Activated CD8-positive, alpha-beta memory T cell treated with anti-CD3 and anti-CD28 coated beads, Interleukin-2, amount 50 U/mL, for 4 hours (primary cell): Measurements from ENCODE around the gene BCL2L12.

ENCODE experiments used
- DNase-seq: peaks from one replicate; pipeline ENCODE4 v3.0.0-alpha.2; 2020

BCL2L12 gene

DNA sequence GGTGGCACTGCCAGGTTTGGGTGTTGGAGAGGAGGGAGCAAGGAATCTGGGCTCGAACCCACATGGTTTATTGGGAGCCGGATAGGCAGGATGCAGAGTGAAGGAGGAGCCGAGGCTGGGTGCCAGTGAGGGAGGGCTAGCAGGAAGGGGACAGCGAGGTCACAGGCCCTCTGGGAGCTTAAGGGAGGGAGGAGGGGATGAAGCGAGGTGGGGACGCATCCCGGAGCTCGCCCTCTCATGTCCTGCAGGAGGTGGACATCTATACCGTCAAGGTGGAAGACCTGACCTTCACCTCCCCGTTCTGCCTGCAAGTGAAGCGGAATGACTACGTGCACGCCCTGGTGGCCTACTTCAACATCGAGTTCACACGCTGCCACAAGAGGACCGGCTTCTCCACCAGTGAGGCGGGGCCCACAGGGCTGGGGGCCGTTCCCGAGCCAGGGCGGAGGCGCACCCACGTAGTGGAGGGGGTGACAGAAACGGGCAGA lies 20.2 kb downstream of the BCL2L12 start:
- DNase-seq, result no peak

DNA sequence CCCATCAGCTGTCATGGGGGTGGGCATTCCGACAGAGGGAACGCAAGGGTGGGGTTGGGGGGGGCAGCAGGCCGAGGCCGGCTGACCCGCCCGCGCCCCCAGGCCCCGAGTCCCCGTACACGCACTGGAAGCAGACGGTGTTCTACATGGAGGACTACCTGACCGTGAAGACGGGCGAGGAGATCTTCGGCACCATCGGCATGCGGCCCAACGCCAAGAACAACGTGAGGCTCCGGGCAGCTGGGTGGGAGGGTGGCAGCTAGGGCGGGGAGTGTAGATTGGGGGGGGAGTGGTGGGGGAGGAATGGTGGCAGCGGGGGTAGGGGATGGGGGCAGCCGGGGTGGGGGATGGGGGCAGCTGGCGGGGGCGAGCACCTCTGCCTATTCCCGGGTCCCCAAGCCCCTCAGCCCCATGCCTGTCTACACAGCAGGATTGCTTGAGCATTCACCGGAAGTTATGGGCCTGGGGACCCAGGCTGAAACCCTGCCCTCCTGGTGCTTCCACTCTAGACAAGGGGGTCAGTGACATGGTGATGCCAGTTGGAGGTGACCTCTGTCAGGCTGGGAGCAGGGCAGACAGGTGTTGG lies 20.9 kb downstream of the BCL2L12 start:
- DNase-seq, result no peak

DNA sequence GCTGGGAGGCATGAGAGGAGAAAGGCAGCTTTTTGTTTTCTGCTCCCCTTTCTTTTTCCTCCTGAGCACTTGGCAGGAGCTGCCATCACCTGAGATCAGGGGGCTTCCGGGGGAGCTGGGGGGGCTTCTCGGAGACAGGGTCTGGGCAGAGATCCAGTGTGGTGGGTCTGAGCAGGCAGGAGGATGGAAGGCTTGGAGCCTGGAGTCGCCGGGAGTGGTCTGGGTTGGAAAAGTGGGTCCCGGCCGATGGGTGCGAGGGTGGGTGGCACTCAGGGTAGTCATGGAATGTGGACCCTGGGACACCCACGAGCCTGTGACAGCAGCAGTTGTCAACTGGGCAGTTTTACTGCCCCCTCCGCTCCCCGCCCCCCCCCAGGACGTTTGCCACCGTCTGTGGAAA lies 21.4 kb downstream of the BCL2L12 start:
- DNase-seq, result no peak

DNA sequence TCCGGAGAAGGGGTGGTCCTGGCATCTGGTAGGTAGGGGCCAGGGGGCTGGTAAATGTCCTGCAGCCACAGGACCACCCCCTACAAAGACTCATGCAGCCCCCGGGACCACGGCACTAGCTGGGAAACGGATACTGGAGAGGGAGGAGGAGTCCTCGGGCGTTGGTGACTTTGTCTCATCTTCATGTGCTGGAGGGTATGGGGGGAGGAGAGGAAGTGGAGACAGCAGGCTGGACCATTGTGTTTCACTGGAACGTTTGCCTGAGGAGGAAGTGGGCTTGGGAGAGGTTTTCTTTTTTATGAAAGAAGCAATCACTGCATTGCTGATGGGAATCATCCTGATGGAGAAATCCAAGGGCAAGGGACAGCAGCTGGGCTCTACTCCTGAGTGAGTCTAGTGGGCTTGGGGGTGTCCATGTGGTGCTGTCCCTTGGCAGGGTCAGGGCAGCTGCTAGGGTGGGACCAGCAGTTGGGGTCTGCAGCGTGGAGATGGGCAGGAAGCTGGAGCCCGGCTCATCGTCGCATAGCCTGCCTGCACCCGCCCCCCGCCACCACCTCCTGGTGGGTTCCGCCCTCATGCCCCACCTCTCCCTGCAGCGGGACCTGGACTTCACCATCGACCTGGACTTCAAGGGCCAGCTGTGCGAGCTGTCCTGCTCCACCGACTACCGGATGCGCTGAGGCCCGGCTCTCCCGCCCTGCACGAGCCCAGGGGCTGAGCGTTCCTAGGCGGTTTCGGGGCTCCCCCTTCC lies 22.0 kb downstream of the BCL2L12 start:
- DNase-seq, result no peak

DNA sequence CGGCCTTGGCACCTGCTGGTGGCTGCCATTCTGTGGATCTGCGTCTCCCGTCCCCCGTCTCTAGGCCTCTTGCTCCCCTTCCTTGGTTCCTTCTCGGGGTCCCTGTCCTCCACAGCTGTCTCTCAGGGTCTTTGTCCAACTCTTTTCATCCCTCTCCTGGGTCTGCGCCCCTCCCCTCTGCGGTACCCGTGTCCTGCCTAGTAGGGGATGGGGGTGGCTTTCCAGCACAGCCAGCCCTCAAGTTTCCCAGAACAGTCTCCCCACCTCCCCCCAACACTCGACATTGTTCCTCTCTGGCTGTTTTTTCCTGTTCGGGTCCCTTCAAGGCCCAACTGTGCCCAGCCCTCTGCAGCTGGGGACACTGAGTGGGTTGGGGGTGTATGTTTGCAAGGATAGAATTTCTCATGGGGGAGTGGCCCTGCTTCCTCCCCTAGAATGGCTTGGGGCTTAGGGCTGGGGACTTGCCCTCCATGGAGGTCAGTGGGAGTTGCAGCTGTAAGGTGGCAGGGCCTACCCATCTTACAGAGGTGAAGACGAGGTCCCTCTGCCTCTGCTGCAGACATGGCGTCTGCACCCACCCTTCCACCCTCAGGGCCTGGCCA lies 22.9 kb downstream of the BCL2L12 start:
- no peak for DNase-seq

DNA sequence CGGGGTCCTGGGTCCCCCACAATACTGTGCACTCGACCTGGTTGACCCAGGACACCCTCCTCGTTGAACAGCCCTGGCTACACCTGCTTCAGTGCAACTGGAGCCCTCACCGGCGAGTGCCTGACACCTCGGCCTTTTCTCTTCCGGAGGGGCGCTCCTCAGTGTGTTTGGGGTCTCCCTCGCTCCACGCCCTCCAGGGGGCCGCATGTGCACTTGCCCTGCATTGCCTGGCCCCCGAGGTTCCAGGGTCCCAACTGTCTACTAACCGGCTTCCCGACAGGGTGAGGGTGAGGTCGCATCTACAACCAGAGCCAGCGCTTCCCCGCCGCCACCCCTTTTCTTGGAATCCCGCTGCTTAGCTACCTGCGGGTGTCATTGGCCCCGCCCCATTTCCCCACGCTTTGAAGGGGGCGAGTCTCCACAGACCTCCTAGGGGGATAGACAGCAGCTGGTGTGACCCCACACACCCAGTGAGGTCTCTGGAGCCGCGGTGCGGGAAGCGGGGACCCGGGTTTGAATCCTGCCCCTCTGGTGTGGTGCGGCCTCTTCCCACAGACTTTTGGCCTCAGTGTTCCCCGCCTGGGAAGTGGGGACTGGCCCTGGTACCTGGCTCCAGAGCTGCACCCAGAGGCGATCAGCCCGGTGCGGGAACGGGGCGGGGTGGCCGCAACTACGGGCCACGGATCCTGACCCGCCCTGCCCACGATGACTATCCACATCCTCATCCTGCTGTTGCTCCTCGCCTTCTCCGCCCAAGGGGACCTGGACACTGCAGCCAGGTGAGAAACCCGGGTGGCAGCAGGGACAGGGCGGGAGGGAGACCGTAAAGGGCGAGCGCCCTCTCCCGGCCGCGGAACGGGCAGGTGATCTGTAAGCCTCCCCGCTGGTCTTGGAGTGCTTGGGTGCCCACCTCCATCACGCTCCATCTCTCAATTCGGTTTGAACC lies 23.7 kb downstream of the BCL2L12 start, which contains the start of gene ADM5:
Gene ADM5 (plus strand): TSS at position 462 of the 946 bp plus-strand sequence. CDS start 244 bp downstream, at position 706.
- DNase-seq, result peak; percentile 51

DNA sequence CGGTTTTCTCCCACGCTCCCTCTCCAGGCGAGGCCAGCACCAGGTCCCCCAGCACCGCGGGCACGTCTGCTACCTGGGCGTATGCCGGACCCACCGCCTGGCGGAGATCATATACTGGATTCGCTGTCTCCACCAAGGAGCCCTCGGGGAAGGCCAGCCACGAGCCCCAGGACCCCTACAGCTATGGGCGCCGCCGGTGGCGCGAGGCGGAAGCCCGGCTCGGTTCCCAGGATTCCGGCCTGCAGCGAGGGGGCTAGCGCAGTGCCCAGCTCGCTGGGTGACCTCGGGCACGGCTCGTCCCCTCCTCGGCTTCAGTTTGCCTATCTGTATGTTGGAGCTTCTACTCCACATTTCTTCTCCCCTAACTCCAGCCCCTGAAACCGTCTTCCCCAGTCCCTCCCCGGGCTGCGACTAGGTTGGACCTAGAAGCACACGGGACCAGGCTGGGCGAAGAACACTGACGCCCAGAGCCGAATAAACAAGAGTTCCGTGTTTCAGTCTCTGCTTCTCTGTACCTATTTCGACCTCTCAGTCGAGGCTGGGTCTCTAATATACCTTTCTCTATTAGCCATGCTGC lies 24.4 kb downstream of the BCL2L12 start:
- no peak for DNase-seq

DNA sequence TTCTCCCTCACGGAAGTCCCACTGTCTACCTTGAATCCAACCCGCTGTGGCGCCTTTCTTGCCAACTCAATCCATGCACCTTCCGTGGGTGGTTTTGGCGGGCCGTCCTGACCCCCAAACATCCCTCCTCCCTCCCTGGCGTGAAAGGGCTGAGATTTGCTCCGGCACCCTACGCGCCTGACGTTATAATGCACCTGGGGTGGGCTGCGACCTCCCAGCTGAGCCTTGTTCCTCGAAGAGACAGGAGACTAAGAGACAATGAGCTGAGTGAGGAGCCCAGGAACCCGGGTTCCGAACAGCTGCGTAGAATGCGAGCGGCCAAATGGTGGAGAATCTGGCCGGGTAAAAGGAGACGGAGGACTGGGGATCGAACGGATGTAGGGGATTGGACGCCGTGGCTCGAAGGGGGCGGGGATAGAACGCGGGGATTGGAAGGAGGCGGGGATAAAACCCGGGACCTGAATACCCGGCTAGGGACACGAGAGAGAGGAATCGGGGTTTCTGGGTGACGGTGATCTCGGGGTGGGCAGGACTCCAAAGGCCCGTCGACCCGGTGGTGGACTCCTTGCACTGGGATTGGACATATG lies 25.0 kb downstream of the BCL2L12 start, which contains the start of gene CPT1C:
Gene CPT1C (plus strand): TSS at position 461 of the 587 bp plus-strand sequence. CDS start 1,137 bp downstream, outside the sequence.
- DNase-seq, result peak; percentile 49

DNA sequence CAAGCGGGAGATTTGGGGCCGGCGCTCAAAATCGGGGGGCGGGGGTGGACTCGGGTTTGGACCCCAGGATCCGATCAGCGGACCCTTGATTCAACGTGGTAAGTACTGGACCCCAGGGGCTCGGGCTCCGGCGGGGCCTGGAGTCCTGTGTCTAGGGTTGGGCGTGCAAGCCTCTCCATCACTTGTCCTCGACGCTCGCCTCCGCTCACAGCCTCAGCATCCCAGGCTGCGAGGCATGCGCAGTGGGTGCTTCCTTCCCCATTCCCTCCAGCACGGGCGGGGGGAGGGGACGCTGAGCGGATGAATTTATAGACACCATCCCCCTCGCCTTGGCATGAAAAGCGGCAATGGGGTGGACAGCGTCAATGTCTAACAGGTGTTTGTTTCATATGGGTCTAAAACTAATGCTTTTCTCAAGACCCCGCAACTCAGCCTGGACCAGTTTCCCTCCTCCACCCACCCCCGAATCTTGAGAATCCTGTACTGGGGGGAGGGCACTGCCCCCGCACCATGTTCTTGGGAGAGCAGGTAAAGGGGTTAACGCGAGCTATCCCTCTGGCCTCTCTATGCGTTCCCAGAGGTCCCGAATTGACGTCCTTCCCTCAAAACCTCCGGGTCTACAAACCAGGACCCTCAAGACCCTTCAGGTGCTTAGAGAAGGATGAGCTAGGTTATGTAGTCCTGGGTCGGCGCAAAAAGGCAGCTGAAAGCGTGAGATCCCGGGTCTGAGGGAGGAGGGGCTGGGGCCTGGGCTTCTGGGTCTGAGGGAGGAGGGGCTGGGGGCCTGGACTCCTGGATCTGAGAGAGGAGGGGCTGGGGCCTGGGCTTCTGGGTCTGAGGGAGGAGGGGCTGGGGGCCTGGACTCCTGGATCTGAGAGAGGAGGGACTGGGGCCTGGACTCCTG lies 25.8 kb downstream of the BCL2L12 start:
- DNase-seq, result no peak

DNA sequence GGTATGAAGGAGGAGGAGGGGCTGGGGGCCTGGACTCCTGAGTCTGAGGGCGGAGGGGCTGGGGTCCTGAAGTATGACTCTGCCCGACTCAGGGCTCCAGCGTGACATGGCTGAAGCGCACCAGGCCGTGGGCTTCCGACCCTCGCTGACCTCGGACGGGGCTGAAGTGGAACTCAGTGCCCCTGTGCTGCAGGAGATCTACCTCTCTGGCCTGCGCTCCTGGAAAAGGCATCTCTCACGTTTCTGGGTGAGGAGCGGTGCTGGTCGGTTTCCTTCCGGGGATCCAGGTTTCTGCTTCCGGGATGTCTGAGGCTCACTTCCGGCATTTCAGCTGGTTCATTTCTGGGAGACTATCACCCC lies 26.4 kb downstream of the BCL2L12 start:
- no peak for DNase-seq

DNA sequence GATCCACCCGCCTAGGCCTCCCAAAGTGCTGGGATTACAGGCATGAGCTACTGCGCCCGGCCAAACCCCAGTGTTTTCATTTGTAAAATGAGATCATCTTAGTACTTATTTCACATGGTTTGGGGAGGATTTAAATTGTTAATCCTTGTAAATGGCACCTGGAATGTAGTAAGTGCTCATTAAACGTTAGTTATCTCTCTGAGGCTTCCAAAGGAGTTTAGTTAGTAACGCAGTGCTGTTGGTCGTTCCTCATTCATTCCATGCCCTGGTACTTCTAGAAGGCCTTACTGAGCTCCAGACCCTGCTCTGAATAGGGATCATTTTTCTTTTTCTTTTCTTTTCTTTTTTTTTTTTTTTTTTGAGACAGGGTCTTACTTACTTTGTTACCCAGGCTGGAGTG lies 30.4 kb downstream of the BCL2L12 start:
- no peak for DNase-seq

DNA sequence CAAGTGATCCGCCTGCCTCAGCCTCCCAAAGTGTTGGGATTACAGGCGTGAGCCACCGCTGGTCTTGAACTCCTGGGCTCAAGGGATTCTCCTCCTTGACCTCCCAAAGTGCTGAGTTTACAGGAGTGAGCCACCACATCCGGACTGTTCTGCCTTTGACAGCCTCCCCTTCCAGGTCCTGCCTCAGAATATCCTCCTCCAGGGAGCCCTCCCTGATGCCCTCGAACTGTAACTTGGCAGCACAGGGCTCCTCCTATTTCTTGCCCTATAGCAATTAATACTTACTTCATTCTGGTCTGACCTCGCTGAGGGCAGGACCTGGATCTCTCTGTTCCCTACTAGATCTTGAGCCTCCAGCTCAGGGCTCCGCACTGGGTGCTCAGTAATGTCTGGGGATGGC lies 31.1 kb downstream of the BCL2L12 start:
- DNase-seq, result no peak

DNA sequence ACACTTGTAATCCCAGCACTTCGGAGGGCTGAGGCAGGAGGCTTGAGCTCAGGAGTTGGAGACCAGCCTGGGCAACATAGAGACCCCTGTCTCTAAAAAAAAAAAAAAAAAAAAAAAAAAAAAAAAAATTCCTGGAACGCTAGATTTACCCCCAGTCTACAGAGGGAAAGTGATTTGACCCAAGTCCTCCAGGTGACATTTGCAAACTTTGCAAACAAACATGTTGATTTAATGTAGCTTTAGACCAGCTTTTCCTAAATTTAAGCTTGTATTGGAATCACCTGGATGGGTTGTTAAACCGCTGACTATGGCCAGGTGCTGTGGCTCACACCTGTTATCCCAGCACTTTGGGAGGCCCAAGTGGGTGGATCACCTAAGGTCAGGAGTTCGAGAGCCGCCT lies 33.6 kb downstream of the BCL2L12 start:
- DNase-seq, result no peak

DNA sequence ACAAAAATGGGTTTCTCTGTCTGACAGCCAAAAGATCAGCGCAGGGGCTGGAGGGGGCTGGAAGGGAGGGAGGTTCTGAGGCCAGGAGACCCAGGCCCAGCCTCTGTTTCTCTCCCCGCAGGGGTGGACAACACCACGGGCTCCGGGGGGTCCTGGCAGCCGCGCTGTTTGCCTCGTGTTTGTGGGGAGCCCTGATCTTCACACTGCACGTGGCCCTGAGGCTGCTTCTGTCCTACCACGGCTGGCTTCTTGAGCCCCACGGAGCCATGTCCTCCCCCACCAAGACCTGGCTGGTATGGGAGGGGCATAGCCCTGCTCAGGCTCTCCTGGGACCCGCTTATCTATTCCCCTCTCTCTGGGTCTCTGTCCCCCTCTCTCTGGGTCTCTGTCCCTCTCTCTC lies 34.8 kb downstream of the BCL2L12 start:
- no peak for DNase-seq

DNA sequence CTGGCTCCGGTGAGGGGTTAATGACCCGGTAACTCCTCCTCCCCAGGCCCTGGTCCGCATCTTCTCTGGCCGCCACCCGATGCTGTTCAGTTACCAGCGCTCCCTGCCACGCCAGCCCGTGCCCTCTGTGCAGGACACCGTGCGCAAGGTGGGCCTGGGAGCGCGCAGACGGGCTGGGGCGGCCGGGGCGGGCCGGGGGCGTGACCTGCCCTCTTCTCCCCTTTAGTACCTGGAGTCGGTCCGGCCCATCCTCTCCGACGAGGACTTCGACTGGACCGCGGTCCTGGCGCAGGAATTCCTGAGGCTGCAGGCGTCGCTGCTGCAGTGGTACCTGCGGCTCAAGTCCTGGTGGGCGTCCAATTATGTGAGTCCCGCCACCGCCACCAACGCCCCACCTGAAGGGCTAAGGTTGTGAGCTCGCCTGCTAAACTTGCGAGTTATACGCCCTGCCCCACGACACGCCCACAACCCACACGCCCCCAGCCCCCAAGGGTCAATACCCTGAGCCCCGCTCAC lies 35.6 kb downstream of the BCL2L12 start:
- no peak for DNase-seq

DNA sequence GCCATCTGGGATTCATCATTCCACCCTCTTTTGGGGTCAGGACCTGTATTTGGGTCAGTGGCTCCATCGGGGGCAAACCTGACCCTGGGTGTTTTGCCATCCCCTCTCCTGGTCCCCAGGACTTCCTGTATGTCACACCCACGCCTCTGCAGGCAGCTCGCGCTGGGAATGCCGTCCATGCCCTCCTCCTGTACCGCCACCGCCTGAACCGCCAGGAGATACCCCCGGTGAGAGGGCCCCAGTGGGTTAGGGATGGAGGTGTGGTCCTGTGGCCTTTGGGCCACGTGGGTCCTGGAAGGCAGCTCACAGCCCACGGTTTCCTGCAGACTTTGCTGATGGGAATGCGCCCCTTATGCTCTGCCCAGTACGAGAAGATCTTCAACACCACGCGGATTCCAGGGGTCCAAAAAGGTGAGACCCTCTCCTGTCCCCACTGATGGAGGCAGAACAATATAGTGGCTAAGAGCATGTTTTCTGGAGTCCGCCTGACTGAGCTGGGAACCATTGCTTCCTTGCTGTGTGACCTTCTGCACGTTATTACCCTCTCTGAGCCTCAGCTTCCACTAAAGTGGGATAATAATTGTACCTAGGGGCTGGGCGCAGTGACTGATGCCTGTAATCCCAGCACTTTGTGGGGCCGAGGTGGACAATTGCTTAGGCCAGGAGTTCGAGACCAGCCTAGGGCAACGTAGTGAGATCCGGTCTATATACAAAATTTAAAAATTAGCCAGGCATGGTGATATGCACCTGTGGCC lies 39.3 kb downstream of the BCL2L12 start:
- no peak for DNase-seq

DNA sequence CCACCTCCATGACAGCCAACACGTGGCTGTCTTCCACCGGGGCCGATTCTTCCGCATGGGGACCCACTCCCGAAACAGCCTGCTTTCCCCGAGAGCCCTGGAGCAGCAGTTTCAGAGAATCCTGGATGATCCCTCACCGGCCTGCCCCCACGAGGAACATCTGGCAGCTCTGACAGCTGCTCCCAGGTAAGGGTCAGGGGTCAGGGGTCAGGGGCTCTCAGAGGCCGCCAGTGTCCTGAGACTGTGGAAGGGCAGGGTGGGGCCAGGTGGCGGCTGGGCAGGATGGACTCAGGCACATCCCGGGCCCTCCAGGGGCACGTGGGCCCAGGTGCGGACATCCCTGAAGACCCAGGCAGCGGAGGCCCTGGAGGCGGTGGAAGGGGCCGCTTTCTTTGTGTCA lies 40.2 kb downstream of the BCL2L12 start:
- no peak for DNase-seq

DNA sequence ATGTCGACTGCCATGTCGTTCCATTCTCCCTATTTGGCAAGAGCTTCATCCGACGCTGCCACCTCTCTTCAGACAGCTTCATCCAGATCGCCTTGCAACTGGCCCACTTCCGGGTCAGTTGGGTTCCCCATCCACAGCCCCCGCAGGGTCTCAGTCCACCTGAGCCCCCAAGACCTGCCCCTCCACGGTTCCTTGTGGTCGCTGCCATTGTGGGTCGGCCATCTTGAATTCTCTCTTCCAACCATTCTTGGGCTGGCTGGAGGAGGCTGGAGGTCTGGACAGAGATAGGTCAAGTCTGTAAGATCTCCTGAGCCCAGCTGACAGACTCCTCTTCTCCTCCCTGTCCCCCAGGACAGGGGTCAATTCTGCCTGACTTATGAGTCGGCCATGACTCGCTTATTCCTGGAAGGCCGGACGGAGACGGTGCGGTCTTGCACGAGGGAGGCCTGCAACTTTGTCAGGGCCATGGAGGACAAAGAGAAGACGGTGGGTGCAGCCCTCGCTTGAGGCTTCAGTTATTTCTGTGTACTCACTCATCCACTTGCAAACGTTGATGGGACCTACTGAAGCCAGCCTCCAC lies 44.7 kb downstream of the BCL2L12 start:
- no peak for DNase-seq

DNA sequence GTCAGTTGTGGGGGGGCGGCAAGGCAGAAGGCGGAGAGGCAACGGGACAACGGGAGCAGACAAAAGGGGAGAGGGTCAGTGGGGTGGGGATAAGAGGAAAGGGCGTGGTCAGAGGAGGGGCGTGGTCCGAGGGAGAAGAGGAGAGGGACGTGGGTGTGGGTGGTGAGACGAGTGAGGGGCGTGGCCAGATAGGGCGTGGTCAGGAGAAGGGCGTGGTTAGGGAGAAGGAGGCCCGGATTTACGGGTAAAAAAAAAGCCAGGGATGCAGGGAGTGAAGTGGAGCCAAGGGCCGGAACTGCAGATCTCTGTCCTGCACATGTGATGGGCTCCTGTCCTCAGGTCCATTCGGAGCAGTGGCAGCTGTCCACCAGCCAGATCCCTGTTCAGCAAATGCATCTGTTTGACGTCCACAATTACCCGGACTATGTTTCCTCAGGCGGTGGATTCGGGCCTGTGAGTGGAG lies 46.7 kb downstream of the BCL2L12 start:
- no peak for DNase-seq
